ENCODE data around the gene RERE. TPM values are rescaled to one million over a fixed set of nuclear protein-coding genes. Genes with fewer than 3 reads are reported as not detected.

RERE gene
- total and polyA plus RNA-seq, 2 donors (not counting 3 experiments of a cell fraction or from before 2014, with no cell fraction given) = 14.1 to 113 TPM

- ChIA-PET CTCF (no interaction called here), POLR2A (no interaction called here)
- Histone ChIP-seq H3K9me1 (replicated peaks; ENCODE audit: control insufficient read depth, extremely low read depth, insufficient read depth, low read length) (no peaks in the 10 kb centered on the region), H3K4me3 (replicated peaks in 1 of 3; ENCODE audit: insufficient read depth in 1 of 3, low read depth in 1 of 3, low read length in 3 of 3) (no peak overlapping the region), H3K9ac (replicated peaks; ENCODE audit: extremely low read depth, insufficient read depth, low read length) (no peak overlapping the region), H2AFZ (ENCODE audit: low read depth, low read length) (no peak overlapping the region), H4K20me1 (replicated peaks; ENCODE audit: control insufficient read depth, extremely low read depth, insufficient read depth, low read length) (no peaks in the 10 kb centered on the region), H3K27me3 (ENCODE audit: control insufficient read depth in 2 of 2, insufficient read depth in 2 of 2, low read length in 2 of 2) (no peaks in the 10 kb centered on the region), H3K27ac (ENCODE audit: insufficient read depth, low read depth, low read length) (no peak overlapping the region), H3K9me3 (replicated peaks; ENCODE audit: control insufficient read depth, insufficient read depth, low read length) (no peaks in the 10 kb centered on the region), H3K36me3 (ENCODE audit: control insufficient read depth in 2 of 2, extremely low read depth in 1 of 2, insufficient read depth in 2 of 2, low read length in 2 of 2) (peaks cover 0 to 3% of the 10 kb centered on the region in 2 experiments), H3K4me1 (ENCODE audit: control insufficient read depth, extremely low read depth, insufficient read depth, low read length) (no peaks in the 10 kb centered on the region), H3K4me2 (ENCODE audit: insufficient read depth, low read length) (no peak overlapping the region), H3K79me2 (ENCODE audit: control insufficient read depth, insufficient read depth, low read length) (no peaks in the 10 kb centered on the region)
- intact Hi-C loops (cut with micrococcal nuclease) = no loop called here
- DNase-seq (ENCODE audit: low read depth, low spot score) (no peak), FAIRE-seq (no peak)
- BruUV-seq (replicated peaks) = no TSS peak
- dilution Hi-C loops (cut with MboI; ENCODE audit: extremely low pct_ligation_motif_present, low sequenced_read_pairs) = no loop called here
- TF ChIP-seq POLR2A (IDR thresholded peaks at IDR 0.05; ENCODE audit: low read depth, low read length) = no peak
- TF ChIP-seq CTCF (IDR thresholded peaks at IDR 0.05; ENCODE audit: extremely low read depth in 1 of 2, insufficient read depth in 1 of 2, low read depth in 1 of 2, low read length in 2 of 2) = no peak
- TF ChIP-seq EZH2 (IDR thresholded peaks at IDR 0.05; ENCODE audit: borderline replicate concordance, low read depth, low read length, severe bottlenecking) = no peak
- no peak for TF ChIP-seq JUN (IDR thresholded peaks at IDR 0.05; ENCODE audit: borderline replicate concordance, insufficient read depth, insufficient read length, low read depth)
- no peak for TF ChIP-seq POLR2AphosphoS5 (IDR thresholded peaks at IDR 0.05; ENCODE audit: insufficient read depth, low read depth, low read length)
- TF ChIP-seq MYC (IDR thresholded peaks at IDR 0.05; ENCODE audit: low read depth, low read length) = no peak
These were observed 310.3 kb downstream of the RERE start for GRCh38 chr1:8506995-8507615.
